ENCODE data around the gene WIPF3.

The WIPF3 gene

GRCh38 chr7:29808075-29808801 lies 1.9 kb downstream of the WIPF3 start:
- TF ChIP-seq YY1 (IDR thresholded peaks at IDR 0.05; ENCODE audit: insufficient read depth, insufficient read length) (no peak), SUZ12 (IDR thresholded peaks at IDR 0.05; ENCODE audit: extremely low read depth, insufficient read depth, insufficient read length) (no peak), ZNF274 (IDR thresholded peaks at IDR 0.05; ENCODE audit: low read depth, low read length) (no peak)
- H3K4me1 ChIP-seq (ENCODE audit: insufficient read depth, insufficient read length), result peaks cover 2% of the 10 kb centered on the region
- no peaks in the 10 kb centered on the region for H3K36me3 ChIP-seq (ENCODE audit: insufficient read depth, insufficient read length, low read length)
- no peak for DNase-seq (ENCODE audit: low read depth, low spot score)
- no peaks in the 10 kb centered on the region for H3K9me3 ChIP-seq (ENCODE audit: insufficient read depth, low read length)
- H3K4me3 ChIP-seq (ENCODE audit: insufficient read length, low read depth), result no peak overlapping the region
- peaks cover 31% of the 10 kb centered on the region for H3K27me3 ChIP-seq (ENCODE audit: insufficient read depth, insufficient read length)
- no peak overlapping the region for H3K9ac ChIP-seq (ENCODE audit: insufficient read length, low read depth)

GRCh38 chr7:29809533-29810155 lies 3.3 kb downstream of the WIPF3 start:
- Histone ChIP-seq H3K36me3 (ENCODE audit: insufficient read depth, insufficient read length, low read length) (no peaks in the 10 kb centered on the region), H3K27me3 (ENCODE audit: insufficient read depth, insufficient read length) (peaks cover 23% of the 10 kb centered on the region), H3K4me1 (ENCODE audit: insufficient read depth, insufficient read length) (peaks cover 2% of the 10 kb centered on the region), H3K9ac (ENCODE audit: insufficient read length, low read depth) (no peak overlapping the region), H3K9me3 (ENCODE audit: insufficient read depth, low read length) (no peaks in the 10 kb centered on the region), H3K4me3 (ENCODE audit: insufficient read length, low read depth) (no peak overlapping the region)
- DNase-seq (ENCODE audit: low read depth, low spot score), result no peak
- TF ChIP-seq SUZ12 (IDR thresholded peaks at IDR 0.05; ENCODE audit: extremely low read depth, insufficient read depth, insufficient read length) (no peak), ZNF274 (IDR thresholded peaks at IDR 0.05; ENCODE audit: low read depth, low read length) (no peak), YY1 (IDR thresholded peaks at IDR 0.05; ENCODE audit: insufficient read depth, insufficient read length) (no peak)

DNA sequence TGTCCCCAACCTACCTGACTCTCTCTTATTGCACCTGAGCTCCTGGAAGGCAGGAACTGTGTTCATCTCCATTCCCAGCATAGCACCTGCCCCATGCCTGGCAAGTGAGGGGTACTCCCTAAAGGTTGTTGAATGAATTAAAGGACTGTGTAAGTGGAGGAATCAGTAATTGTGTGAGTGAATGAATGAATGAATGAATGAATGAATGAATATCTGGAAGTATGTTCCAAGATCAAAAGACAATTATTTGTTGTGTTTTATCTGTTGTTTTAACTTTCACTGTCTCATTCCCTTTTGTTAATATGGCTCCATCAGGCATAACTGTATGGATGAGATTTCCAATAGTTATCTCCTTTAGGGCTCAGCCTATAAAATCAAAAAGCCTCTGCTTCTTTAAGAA lies 4.0 kb downstream of the WIPF3 start:
- H3K27me3 ChIP-seq (ENCODE audit: insufficient read depth, insufficient read length), result peaks cover 17% of the 10 kb centered on the region

GRCh38 chr7:29810813-29811482 lies 4.6 kb downstream of the WIPF3 start:
- no peak overlapping the region for H3K9ac ChIP-seq (ENCODE audit: insufficient read length, low read depth)
- H3K4me1 ChIP-seq (ENCODE audit: insufficient read depth, insufficient read length), result peaks cover 2% of the 10 kb centered on the region
- H3K36me3 ChIP-seq (ENCODE audit: insufficient read depth, insufficient read length, low read length), result no peaks in the 10 kb centered on the region
- H3K4me3 ChIP-seq (ENCODE audit: insufficient read length, low read depth), result no peak overlapping the region
- TF ChIP-seq YY1 (IDR thresholded peaks at IDR 0.05; ENCODE audit: insufficient read depth, insufficient read length), result no peak
- no peak for TF ChIP-seq SUZ12 (IDR thresholded peaks at IDR 0.05; ENCODE audit: extremely low read depth, insufficient read depth, insufficient read length)
- no peak for TF ChIP-seq ZNF274 (IDR thresholded peaks at IDR 0.05; ENCODE audit: low read depth, low read length)
- no peak for DNase-seq (ENCODE audit: low read depth, low spot score)
- H3K27me3 ChIP-seq (ENCODE audit: insufficient read depth, insufficient read length), result peaks cover 11% of the 10 kb centered on the region
- H3K9me3 ChIP-seq (ENCODE audit: insufficient read depth, low read length), result no peaks in the 10 kb centered on the region

More for the DNA sequence above, 4.0 kb downstream of the WIPF3 start:
- TF ChIP-seq ZNF274 (IDR thresholded peaks at IDR 0.05; ENCODE audit: low read depth, low read length) (no peak), SUZ12 (IDR thresholded peaks at IDR 0.05; ENCODE audit: extremely low read depth, insufficient read depth, insufficient read length) (no peak), YY1 (IDR thresholded peaks at IDR 0.05; ENCODE audit: insufficient read depth, insufficient read length) (no peak)
- H3K4me1 ChIP-seq (ENCODE audit: insufficient read depth, insufficient read length), result peaks cover 2% of the 10 kb centered on the region
- H3K9me3 ChIP-seq (ENCODE audit: insufficient read depth, low read length), result no peaks in the 10 kb centered on the region
- H3K36me3 ChIP-seq (ENCODE audit: insufficient read depth, insufficient read length, low read length), result no peaks in the 10 kb centered on the region
- no peak for DNase-seq (ENCODE audit: low read depth, low spot score)
- no peak overlapping the region for H3K4me3 ChIP-seq (ENCODE audit: insufficient read length, low read depth)
- no peak overlapping the region for H3K9ac ChIP-seq (ENCODE audit: insufficient read length, low read depth)

DNA sequence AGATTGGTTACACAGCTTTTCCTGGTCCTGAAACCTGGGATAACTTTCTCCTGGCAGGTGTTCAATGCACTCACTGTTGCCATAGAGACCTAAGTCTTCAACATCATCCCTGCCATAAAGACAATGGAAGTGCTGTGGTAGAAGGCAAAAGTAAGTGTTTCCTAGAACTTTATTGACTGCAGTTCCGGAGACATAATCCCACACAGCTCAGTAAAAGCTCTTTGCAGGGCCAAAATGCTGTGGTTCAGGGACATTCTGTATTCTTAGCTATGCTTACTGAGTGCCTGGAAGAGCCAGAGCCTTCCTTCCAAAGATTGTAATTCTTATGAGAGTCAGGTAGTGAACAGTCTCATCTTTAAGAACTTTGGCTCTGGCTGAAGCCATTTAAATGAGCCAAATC lies 5.3 kb downstream of the WIPF3 start:
- no peak for DNase-seq (ENCODE audit: low read depth, low spot score)

GRCh38 chr7:29812185-29812876 lies 6.0 kb downstream of the WIPF3 start:
- Histone ChIP-seq H3K4me3 (ENCODE audit: insufficient read length, low read depth) (no peak overlapping the region), H3K27me3 (ENCODE audit: insufficient read depth, insufficient read length) (peaks cover 5% of the 10 kb centered on the region), H3K36me3 (ENCODE audit: insufficient read depth, insufficient read length, low read length) (no peaks in the 10 kb centered on the region), H3K4me1 (ENCODE audit: insufficient read depth, insufficient read length) (peaks cover 2% of the 10 kb centered on the region), H3K9ac (ENCODE audit: insufficient read length, low read depth) (no peak overlapping the region), H3K9me3 (ENCODE audit: insufficient read depth, low read length) (no peaks in the 10 kb centered on the region)
- no peak for TF ChIP-seq ZNF274 (IDR thresholded peaks at IDR 0.05; ENCODE audit: low read depth, low read length)
- TF ChIP-seq SUZ12 (IDR thresholded peaks at IDR 0.05; ENCODE audit: extremely low read depth, insufficient read depth, insufficient read length), result no peak
- no peak for TF ChIP-seq YY1 (IDR thresholded peaks at IDR 0.05; ENCODE audit: insufficient read depth, insufficient read length)
- no peak for DNase-seq (ENCODE audit: low read depth, low spot score)

More for the DNA sequence above, 5.3 kb downstream of the WIPF3 start:
- H3K4me1 ChIP-seq (ENCODE audit: insufficient read depth, insufficient read length), result peaks cover 2% of the 10 kb centered on the region
- H3K4me3 ChIP-seq (ENCODE audit: insufficient read length, low read depth), result no peak overlapping the region
- peaks cover 9% of the 10 kb centered on the region for H3K27me3 ChIP-seq (ENCODE audit: insufficient read depth, insufficient read length)
- H3K9ac ChIP-seq (ENCODE audit: insufficient read length, low read depth), result no peak overlapping the region
- no peaks in the 10 kb centered on the region for H3K36me3 ChIP-seq (ENCODE audit: insufficient read depth, insufficient read length, low read length)
- no peak for TF ChIP-seq ZNF274 (IDR thresholded peaks at IDR 0.05; ENCODE audit: low read depth, low read length)
- no peak for TF ChIP-seq SUZ12 (IDR thresholded peaks at IDR 0.05; ENCODE audit: extremely low read depth, insufficient read depth, insufficient read length)
- no peak for TF ChIP-seq YY1 (IDR thresholded peaks at IDR 0.05; ENCODE audit: insufficient read depth, insufficient read length)
- H3K9me3 ChIP-seq (ENCODE audit: insufficient read depth, low read length), result no peaks in the 10 kb centered on the region
